Stomach smooth muscle (tissue), 2 donors: Measurements from ENCODE around the gene HAO1.
"Not testable (repeated sequence)": the region's sequence is repeated elsewhere in the genome, so short reads cannot be mapped to it uniquely, and the experiment has no call there.

Experiments
- H3K27ac ChIP-seq: one replicate; pipeline ENCODE4 v1.7.0; 2013; ENCODE audit warnings: mild to moderate bottlenecking, low read length, inconsistent platforms
- H3K27me3 ChIP-seq, 2 donors: one replicate each; pipeline ENCODE4 v1.7.0; 2013; ENCODE audit warnings: low read length in 2 of 2; ENCODE audit not compliant: insufficient read depth in 2 of 2, control insufficient read depth in 1 of 2
- H3K36me3 ChIP-seq, 2 donors: one replicate each; pipeline ENCODE4 v1.7.0; 2013; ENCODE audit warnings: low read length in 2 of 2; ENCODE audit not compliant: control insufficient read depth in 2 of 2, insufficient read depth in 2 of 2
- H3K4me1 ChIP-seq: one replicate; pipeline ENCODE4 v1.7.0; 2013; ENCODE audit warnings: low read length; ENCODE audit not compliant: control insufficient read depth, insufficient read depth
- H3K4me3 ChIP-seq, 2 donors: one replicate each; pipeline ENCODE4 v1.7.0; 2013; ENCODE audit warnings: low read length in 2 of 2
- H3K9ac ChIP-seq, 2 donors: one replicate each; pipeline ENCODE4 v1.7.0; 2013; ENCODE audit warnings: low read length in 2 of 2, mild to moderate bottlenecking in 1 of 2
- H3K9me3 ChIP-seq, 2 donors: one replicate each; pipeline ENCODE4 v1.7.0; 2013; ENCODE audit warnings: low read length in 2 of 2; ENCODE audit not compliant: control insufficient read depth in 2 of 2
- donor health status: healthy.
- donor health status: Pancreatic carcinoma.

Gene HAO1

DNA sequence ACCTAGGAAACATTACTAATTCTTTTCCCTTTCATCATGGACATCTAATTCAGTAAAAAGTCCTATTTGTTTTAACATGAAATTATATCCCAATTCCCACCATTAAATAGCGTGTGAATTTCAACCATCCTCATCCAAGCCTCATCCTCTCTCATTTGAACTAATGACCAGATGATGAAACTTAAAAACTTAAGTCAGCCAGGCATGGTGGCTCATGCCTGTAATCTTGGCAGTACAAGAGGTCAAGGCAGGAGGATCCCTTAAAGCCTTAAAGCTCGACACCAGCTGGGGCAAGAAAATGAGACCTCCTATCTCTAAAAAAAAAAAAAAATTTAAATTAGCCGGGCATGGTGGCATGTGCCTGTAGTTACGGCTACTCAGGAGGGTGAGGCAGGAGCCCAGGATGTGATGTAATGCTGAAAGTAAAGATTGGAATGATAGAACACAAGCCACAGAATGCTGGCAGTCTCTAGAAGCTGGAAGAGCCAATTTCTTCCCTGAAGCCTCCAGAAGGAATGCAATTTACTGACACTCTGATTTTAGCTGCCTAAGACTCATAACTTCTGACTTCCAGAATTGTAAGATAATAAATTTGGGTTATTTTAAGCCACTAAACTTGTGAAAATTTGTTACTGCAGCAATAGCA, 27.1 kb upstream of the HAO1 start:
- H3K4me1 ChIP-seq, result no peaks in the 10 kb centered on the region
- H3K9ac ChIP-seq, result no peak overlapping the region
- H3K4me3 ChIP-seq, result no peak overlapping the region
- no peaks in the 10 kb centered on the region for H3K27me3 ChIP-seq
- no peaks in the 10 kb centered on the region for H3K9me3 ChIP-seq
- H3K27ac ChIP-seq, result no peak overlapping the region
- no peaks in the 10 kb centered on the region for H3K36me3 ChIP-seq

DNA sequence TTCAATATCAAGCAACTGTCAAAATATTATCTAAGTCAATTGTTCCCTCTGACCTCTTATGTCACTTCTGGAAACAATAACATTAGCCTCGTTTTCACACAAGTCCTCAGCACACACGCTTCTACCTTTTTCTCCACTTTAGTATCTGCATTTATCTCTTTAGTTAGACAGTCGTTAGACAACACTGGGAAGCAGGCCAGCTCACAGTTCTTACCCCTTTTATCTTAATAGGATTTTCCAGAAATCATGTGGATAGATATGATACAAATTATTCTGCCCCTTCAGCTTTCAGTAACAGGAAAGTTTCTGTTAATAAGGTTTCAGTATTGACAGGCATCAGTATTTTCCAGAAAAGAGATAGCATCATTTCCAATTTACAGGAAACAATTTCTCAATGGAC, 25.9 kb upstream of the HAO1 start:
- Histone ChIP-seq H3K9me3 (no peaks in the 10 kb centered on the region), H3K36me3 (no peaks in the 10 kb centered on the region)

DNA sequence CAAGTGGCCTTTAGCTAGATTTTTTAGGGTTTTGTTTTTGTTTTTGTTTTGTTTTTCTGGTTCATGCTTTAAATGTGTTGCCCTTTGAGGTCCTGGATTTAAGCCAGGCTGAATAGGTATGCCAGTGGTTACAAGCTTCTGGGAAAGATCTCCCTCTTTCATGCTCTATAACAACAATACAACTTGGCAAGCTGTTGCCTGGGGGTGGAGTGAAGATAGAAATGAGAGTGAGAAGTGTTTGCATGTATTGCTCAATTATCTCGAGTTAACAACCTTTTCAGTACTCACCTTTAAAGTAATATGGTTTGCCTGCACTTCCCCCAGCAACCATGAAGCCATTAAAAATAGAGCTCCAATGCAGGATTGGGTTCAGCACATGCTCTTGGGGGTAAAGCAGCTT, 19.2 kb upstream of the HAO1 start:
- H3K36me3 ChIP-seq, result no peaks in the 10 kb centered on the region
- no peak overlapping the region for H3K27ac ChIP-seq
- no peaks in the 10 kb centered on the region for H3K9me3 ChIP-seq
- H3K27me3 ChIP-seq, result no peaks in the 10 kb centered on the region
- H3K4me3 ChIP-seq, result no peak overlapping the region
- no peaks in the 10 kb centered on the region for H3K4me1 ChIP-seq
- no peak overlapping the region for H3K9ac ChIP-seq

More for the DNA sequence above, 25.9 kb upstream of the HAO1 start:
- H3K27me3 ChIP-seq, result no peaks in the 10 kb centered on the region
- H3K9ac ChIP-seq, result no peak overlapping the region
- no peaks in the 10 kb centered on the region for H3K4me1 ChIP-seq
- no peak overlapping the region for H3K27ac ChIP-seq
- H3K4me3 ChIP-seq, result no peak overlapping the region

DNA sequence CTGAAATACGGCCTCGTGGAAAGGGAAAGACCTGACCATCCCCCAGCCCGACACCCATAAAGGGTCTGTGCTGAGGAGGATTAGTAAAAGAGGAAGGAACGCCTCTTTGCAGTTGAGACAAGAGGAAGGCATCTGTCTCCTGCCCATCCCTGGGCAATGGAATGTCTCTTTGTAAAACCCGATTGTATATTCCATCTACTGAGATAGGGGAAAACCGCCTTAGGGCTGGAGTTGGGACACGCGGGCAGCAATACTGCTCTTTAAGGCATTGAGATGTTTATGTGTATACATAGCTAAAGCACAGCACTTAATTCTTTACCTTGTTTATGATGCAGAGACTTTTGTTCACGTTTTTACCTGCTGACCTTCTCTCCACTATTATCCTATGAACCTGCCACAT, 16.3 kb upstream of the HAO1 start:
- not testable (repeated sequence) for H3K4me3 ChIP-seq, H3K4me1 ChIP-seq, H3K36me3 ChIP-seq, H3K27me3 ChIP-seq, H3K9ac ChIP-seq, H3K27ac ChIP-seq, H3K9me3 ChIP-seq

DNA sequence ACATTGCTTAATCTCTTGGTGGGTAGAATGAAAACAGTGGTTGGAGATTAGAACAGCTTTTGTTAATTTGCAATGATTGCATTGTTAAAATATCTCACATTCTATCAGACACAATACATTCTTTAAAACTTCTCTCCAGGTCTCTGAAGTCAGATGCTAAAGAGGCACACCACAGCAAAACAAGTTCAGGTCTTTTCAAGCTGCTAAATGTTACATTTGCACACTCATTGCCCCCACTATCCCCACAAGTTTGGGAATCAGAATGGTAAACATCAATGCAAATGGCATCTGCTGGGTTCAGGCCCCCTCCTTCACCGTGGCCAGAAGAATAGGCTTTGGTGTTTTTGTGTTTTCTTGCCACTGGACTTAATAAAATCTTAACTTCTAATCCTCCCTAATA, 10.1 kb upstream of the HAO1 start:
- no peaks in the 10 kb centered on the region for H3K4me1 ChIP-seq
- no peak overlapping the region for H3K27ac ChIP-seq
- no peaks in the 10 kb centered on the region for H3K36me3 ChIP-seq
- no peak overlapping the region for H3K4me3 ChIP-seq
- H3K9ac ChIP-seq, result no peak overlapping the region
- no peaks in the 10 kb centered on the region for H3K27me3 ChIP-seq
- no peaks in the 10 kb centered on the region for H3K9me3 ChIP-seq

DNA sequence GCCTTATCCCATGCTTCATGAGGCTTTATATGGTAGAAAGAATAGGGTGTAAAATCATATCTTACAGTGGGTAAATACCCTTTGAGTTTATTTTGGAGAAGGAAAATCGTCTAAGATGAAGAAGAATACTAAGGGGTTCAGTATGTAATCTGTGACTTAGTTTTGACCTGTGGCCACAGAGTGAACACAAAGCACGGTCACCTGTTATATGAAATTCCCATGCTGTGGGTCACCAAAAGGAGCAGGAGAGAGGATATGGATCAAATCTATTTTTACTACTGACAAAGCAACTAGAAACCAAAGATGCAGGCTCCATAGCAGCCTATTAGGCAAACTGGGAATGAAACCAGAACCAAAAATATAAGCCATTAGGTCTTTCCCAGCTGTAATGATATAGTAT, 3.6 kb upstream of the HAO1 start:
- Histone ChIP-seq H3K36me3 (no peaks in the 10 kb centered on the region), H3K4me3 (no peak overlapping the region), H3K27me3 (no peaks in the 10 kb centered on the region), H3K27ac (no peak overlapping the region), H3K4me1 (no peaks in the 10 kb centered on the region), H3K9me3 (no peaks in the 10 kb centered on the region), H3K9ac (no peak overlapping the region)

DNA sequence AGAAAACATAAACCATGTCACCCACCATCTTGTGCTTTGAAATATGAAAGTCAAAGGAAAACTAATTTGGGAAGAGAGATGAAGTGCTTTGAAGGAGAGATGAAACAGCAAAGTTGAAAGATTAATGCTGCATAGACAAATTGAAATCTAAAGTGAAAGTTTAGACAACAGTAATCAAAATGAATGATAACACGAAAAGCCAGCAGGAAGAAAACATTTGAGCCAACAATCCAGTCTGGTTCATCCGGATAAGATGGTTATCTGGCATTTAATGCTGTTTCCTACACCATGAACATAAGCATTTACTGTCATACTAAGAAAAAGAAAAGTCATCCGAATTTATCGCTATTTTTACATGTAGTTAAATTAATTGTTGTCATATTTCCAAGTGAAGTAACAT, 595 bp downstream of the HAO1 start:
- Histone ChIP-seq H3K27ac (no peak overlapping the region), H3K4me3 (no peak overlapping the region), H3K4me1 (no peaks in the 10 kb centered on the region), H3K27me3 (no peaks in the 10 kb centered on the region), H3K9ac (no peak overlapping the region), H3K36me3 (no peaks in the 10 kb centered on the region), H3K9me3 (no peaks in the 10 kb centered on the region)

DNA sequence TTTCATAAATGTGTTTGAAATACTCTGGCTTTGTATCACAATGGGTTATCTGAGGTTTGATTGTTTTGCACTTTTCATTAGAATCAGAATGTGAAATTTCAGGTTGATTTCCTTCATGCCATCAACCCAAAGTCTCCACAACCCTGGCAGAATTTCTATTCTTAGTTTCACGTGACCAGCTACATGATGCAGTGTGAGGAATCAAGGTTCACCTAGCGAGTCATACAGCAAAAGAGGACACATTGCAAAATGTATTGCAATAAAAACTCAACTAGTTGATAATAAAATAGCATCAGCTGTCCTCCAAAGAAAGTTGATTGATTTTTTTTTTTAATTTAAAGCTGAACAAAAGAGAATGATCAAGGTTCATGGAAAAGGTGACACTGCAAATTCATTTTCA, 2.2 kb downstream of the HAO1 start:
- Histone ChIP-seq H3K27ac (no peak overlapping the region), H3K27me3 (no peaks in the 10 kb centered on the region), H3K4me1 (no peaks in the 10 kb centered on the region), H3K9ac (no peak overlapping the region), H3K4me3 (no peak overlapping the region), H3K9me3 (no peaks in the 10 kb centered on the region), H3K36me3 (no peaks in the 10 kb centered on the region)

DNA sequence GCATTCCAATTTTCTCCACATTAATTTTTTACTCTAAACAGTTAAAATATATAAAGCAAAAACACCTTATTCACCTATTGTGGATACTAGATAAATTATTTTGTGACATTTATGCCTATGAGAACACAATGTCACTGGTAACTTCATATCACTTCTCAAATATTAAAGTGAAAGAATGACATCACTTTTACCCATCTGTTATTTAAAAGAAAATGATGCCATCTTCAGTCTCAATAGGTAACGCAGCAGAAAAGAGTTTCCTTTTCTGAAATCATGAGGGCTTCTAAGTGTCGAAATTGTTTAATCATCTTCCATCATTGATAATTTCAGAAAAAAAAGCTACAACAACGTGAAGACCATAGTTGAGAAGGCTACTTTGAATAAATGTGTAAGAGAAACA, 2.9 kb downstream of the HAO1 start:
- Histone ChIP-seq H3K27me3 (no peaks in the 10 kb centered on the region), H3K4me3 (no peak overlapping the region), H3K27ac (no peak overlapping the region), H3K4me1 (no peaks in the 10 kb centered on the region), H3K9me3 (no peaks in the 10 kb centered on the region), H3K36me3 (no peaks in the 10 kb centered on the region), H3K9ac (no peak overlapping the region)

DNA sequence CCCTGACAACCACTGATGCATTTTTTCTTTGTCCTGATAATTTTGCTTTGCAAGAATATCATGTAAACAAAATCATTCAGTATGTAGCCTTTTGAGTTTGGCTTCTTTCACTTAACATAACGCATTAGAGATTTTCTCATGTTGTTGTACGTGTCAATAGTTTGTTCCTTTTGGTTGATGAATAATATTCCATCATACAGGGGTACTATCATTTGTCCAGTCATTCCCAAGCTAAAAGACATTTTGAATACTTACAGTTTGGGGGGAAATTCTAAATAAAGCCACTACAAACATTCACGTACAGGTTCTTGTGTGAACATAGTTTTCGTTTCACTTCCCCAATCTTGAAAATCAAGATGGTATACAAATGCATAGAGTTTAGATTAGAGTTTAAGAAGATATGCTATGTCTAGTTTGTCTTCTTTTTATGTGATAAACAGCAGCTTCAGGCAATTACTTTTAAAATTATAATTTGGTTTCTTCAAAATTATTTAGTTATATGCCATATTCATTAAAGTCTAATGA, 5.2 kb downstream of the HAO1 start:
- Histone ChIP-seq H3K27me3 (no peaks in the 10 kb centered on the region), H3K36me3 (no peaks in the 10 kb centered on the region), H3K9me3 (no peaks in the 10 kb centered on the region), H3K27ac (no peak overlapping the region), H3K4me3 (no peak overlapping the region), H3K9ac (no peak overlapping the region), H3K4me1 (no peaks in the 10 kb centered on the region)

DNA sequence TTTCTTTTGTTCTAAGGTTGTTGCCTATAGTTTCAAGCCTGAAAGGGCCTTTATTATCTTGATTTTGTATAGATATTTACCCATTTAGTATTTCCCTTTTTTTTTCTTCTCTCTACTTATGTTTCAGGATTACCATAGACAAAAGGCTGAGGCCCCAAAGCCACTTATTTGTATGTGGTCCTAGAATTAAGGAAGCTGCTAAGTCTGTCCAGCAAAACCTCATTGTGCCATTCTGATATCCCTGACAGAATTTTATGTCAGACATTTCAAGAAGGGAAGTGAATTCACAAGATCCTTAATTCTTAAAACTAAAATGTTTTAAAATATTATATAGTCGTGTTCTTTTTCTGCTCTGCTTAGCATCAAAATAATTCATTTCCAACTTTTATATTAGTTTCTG, 6.9 kb downstream of the HAO1 start:
- no peaks in the 10 kb centered on the region for H3K27me3 ChIP-seq
- no peak overlapping the region for H3K27ac ChIP-seq
- no peak overlapping the region for H3K9ac ChIP-seq
- no peaks in the 10 kb centered on the region for H3K4me1 ChIP-seq
- no peak overlapping the region for H3K4me3 ChIP-seq
- H3K9me3 ChIP-seq, result no peaks in the 10 kb centered on the region
- no peaks in the 10 kb centered on the region for H3K36me3 ChIP-seq
